ENCODE data around the gene FAM120AOS. TPM values are rescaled to one million over a fixed set of nuclear protein-coding genes. Genes with fewer than 3 reads are reported as not detected.

The FAM120AOS gene
- total and polyA plus RNA-seq, 2 of the 8 experiments (the other 6 are each of a cell fraction or from before 2014, with no cell fraction given), result 29.6 to 37.6 TPM

- no peak overlapping the region for H2BK5ac ChIP-seq (ENCODE audit: low read depth, low read length)
- no peak for FAIRE-seq
- H2BK20ac ChIP-seq (ENCODE audit: low read length), result 0 out of 2 replicates have a peak overlapping the region, but pooled peaks have one; percentile 48
- H3K18ac ChIP-seq (ENCODE audit: extremely low read depth, low read length), result no peak overlapping the region; the same call in 1 of the 2 replicates
- no peak overlapping the region for H2AK5ac ChIP-seq (ENCODE audit: low read depth, low read length)
- no peak overlapping the region for H3K4me2 ChIP-seq (ENCODE audit: insufficient read depth in 1 of 2, low read depth in 2 of 2, low read length in 2 of 2)
- H4K8ac ChIP-seq (ENCODE audit: extremely low read depth, insufficient read depth, low read length), result no peak overlapping the region
- no peaks in the 10 kb centered on the region for H4K20me1 ChIP-seq (replicated peaks in 1 of 2; ENCODE audit: control insufficient read depth in 1 of 2, insufficient read depth in 2 of 2, low read length in 2 of 2)
- H3K23me2 ChIP-seq (ENCODE audit: low read depth, low read length), result no peaks in the 10 kb centered on the region
- ChIA-PET POLR2A (ENCODE audit: partially characterized antibody) (interaction anchor here (0.6 to 1.5 kb wide), 3 partner anchors 9 to 36 kb away, joined by 3 to 4 read pairs (median 3); no protein-coding TSS in a partner anchor), CTCF (ENCODE audit: partially characterized antibody) (interaction anchor here (1.1 kb wide), 1 partner anchor 77 kb away, joined by 3 read pairs; no protein-coding TSS in a partner anchor)
- no peak overlapping the region for H3K4ac ChIP-seq (replicated peaks; ENCODE audit: insufficient read length, low read depth, low read length)
- no peak for DNase-seq (ENCODE audit: low read depth in 1 of 2, low spot score in 2 of 2)
- no peaks in the 10 kb centered on the region for H3K9me3 ChIP-seq (ENCODE audit: insufficient read depth in 2 of 2, low read depth in 1 of 2, low read length in 1 of 2)
- no peak overlapping the region for H3K23ac ChIP-seq (ENCODE audit: insufficient read length)
- no peaks in the 10 kb centered on the region for H3K79me1 ChIP-seq (ENCODE audit: low read depth, low read length)
- no peaks in the 10 kb centered on the region; a peak in 1 of 7 replicates for H3K4me1 ChIP-seq (replicated peaks in 1 of 4; ENCODE audit: control insufficient read depth in 3 of 4, insufficient read depth in 4 of 4, low read length in 3 of 4)
- H3K56ac ChIP-seq (replicated peaks; ENCODE audit: insufficient read length, low read depth, low read length), result no peak overlapping the region
- H2BK120ac ChIP-seq (replicated peaks; ENCODE audit: low read depth, low read length), result no peak overlapping the region
- TF ChIP-seq E2F6 (IDR thresholded peaks at IDR 0.05) (peak; percentile 76), SP2 (IDR thresholded peaks at IDR 0.05; ENCODE audit: low read length) (no peak)
- no peak overlapping the region for H3K9ac ChIP-seq (replicated peaks in 1 of 4; ENCODE audit: extremely low read depth in 1 of 4, low read depth in 3 of 4, low read length in 3 of 4)
- 74% methylated on average over 7 of the region's 7 CpGs; no CpG with 5 or more reads in 1 of the 2 experiments for WGBS, 2 experiments (ENCODE audit: extremely low coverage in 1 of 2, insufficient coverage in 1 of 2, insufficient read length in 1 of 2, insufficient replicate concordance in 2 of 2, low coverage in 1 of 2, low lambda C conversion rate in 2 of 2, missing lambda C conversion rate in 1 of 2)
- H2BK12ac ChIP-seq (ENCODE audit: low read depth, low read length), result no peak overlapping the region
- no peak overlapping the region for H2AFZ ChIP-seq (ENCODE audit: low read length)
- no peak overlapping the region for H3K27ac ChIP-seq (ENCODE audit: low read depth, low read length)
- H4K91ac ChIP-seq (replicated peaks; ENCODE audit: insufficient read length, low read length), result no peak overlapping the region
- H2BK15ac ChIP-seq (ENCODE audit: low read length), result no peak overlapping the region
- H3K27me3 ChIP-seq (replicated peaks in 1 of 4; ENCODE audit: control insufficient read depth in 3 of 4, extremely low read depth in 1 of 4, insufficient read depth in 3 of 4, low read length in 3 of 4), result no peaks in the 10 kb centered on the region
- no peak overlapping the region for H3K4me3 ChIP-seq (ENCODE audit: extremely low read depth in 1 of 4, insufficient read depth in 2 of 4, low read depth in 3 of 4, low read length in 4 of 4)
- no peak overlapping the region for H3K14ac ChIP-seq (ENCODE audit: insufficient read length)
- H3K79me2 ChIP-seq (ENCODE audit: control insufficient read depth in 1 of 2, insufficient read depth in 2 of 2, low read length in 2 of 2), result no peaks in the 10 kb centered on the region
- H3K36me3 ChIP-seq (ENCODE audit: control insufficient read depth in 2 of 4, insufficient read depth in 4 of 4, low read length in 3 of 4), result no peaks in the 10 kb centered on the region
- H4K5ac ChIP-seq (ENCODE audit: insufficient read length, low read depth, low read length), result no peak overlapping the region
Observed at GRCh38 chr9:93436655-93437407, 16.6 kb downstream of the FAM120AOS start.
